Right lobe of liver (tissue), 4 donors: Measurements from ENCODE around the gene MEI1.

Experiments used
- CTCF ChIP-seq, 4 donors: fragments of 200-600 bp in 3 of 4; fragments of 450-650 bp in 1 of 4; IDR thresholded peaks; one replicate each; pipeline versions ENCODE4 v1.5.1 to v1.8.0; 2016 to 2022; ENCODE audit warnings: antibody characterized with exemption in 4 of 4, mild to moderate bottlenecking in 2 of 4
- POLR2A ChIP-seq: fragments of 450-650 bp; IDR thresholded peaks from one replicate; pipeline ENCODE4 v1.6.1; 2017; ENCODE audit warnings: antibody characterized with exemption, mild to moderate bottlenecking
- donor health status: DM: no; HTN: no; CAD: no.
- donor health status: DM: no; HTN: no; CAD: no.
- donor health status: DM: no; HTN: yes; CAD: no.

DNA sequence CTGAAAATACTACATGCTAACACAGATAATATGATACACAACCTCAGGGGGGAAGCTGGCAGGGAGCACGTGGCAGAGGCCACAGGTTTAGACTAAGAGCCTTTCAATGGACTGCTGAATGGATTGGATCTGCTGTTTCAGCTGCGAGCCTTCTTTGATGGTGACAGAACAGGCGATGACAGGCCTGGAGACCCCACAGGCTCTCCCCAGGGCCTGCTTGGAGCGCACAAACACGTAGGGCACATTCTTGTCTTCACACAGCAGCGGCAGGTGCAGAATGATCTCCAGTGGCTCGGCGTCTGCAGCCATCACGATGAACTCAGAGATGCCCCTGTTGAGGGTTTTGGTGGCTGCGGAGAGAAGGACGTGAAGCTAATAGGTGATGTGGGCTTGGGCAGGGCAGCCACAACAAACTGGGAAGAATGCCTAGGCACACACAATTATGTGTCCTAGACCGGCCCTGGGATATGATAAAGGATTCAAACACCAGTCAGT, 24.4 kb upstream of the MEI1 start:
- no peak for TF ChIP-seq CTCF (IDR thresholded peaks at IDR 0.05)
- TF ChIP-seq POLR2A, result no peak
